ENCODE measurements around the gene RAB3GAP2. TPM values are rescaled to one million over a fixed set of nuclear protein-coding genes. Genes with fewer than 3 reads are reported as not detected.
"Not testable (repeated sequence)": the region's sequence is repeated elsewhere in the genome, so short reads cannot be mapped to it uniquely, and the experiment has no call there.

The RAB3GAP2 gene
- polyA plus RNA-seq, 1 experiment = 43.6 TPM

- ChIA-PET CTCF (interaction anchor here (0.7 to 2.2 kb wide), 12 partner anchors 10 to 562 kb away, joined by 3 to 15 read pairs (median 8); no protein-coding TSS in a partner anchor), POLR2A (interaction anchor here (0.6 kb wide), 1 partner anchor 250 kb away, joined by 5 read pairs; no protein-coding TSS in a partner anchor)
- no peak overlapping the region for H3K4me3 ChIP-seq (ENCODE audit: low read depth, low read length)
- TF ChIP-seq, protein P1, sequence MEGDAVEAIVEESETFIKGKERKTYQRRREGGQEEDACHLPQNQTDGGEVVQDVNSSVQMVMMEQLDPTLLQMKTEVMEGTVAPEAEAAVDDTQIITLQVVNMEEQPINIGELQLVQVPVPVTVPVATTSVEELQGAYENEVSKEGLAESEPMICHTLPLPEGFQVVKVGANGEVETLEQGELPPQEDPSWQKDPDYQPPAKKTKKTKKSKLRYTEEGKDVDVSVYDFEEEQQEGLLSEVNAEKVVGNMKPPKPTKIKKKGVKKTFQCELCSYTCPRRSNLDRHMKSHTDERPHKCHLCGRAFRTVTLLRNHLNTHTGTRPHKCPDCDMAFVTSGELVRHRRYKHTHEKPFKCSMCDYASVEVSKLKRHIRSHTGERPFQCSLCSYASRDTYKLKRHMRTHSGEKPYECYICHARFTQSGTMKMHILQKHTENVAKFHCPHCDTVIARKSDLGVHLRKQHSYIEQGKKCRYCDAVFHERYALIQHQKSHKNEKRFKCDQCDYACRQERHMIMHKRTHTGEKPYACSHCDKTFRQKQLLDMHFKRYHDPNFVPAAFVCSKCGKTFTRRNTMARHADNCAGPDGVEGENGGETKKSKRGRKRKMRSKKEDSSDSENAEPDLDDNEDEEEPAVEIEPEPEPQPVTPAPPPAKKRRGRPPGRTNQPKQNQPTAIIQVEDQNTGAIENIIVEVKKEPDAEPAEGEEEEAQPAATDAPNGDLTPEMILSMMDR (IDR thresholded peaks at IDR 0.05; ENCODE audit: low read depth, low read length) = no peak
- H3K9me3 ChIP-seq (ENCODE audit: control insufficient read depth, insufficient read depth, low read length) = no peaks in the 10 kb centered on the region
- H3K27me3 ChIP-seq (ENCODE audit: control insufficient read depth, insufficient read depth, low read length) = no peaks in the 10 kb centered on the region
- H3K27ac ChIP-seq (ENCODE audit: low read depth, low read length) = no peak overlapping the region
- no peak for DNase-seq (ENCODE audit: low read depth, low spot score)
Observed at GRCh38 chr1:220219865-220220698, 52.2 kb downstream of the RAB3GAP2 start.

DNA sequence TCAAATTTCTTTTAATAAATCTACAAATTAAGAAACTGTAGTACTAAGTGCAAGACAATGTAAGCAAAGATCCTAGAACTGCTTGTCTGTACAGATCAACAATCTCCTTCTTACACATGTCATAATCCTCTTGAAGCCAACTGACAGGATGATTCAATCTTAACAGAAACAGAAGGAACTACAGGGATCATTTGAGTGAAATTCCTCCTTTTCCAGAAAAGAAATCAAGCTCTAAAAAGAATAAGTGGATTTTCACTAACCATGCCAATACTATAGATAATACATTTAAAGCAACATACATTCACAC is 53.2 kb downstream of the RAB3GAP2 start:
- Histone ChIP-seq H3K27me3 (ENCODE audit: control insufficient read depth, insufficient read depth, low read length) (no peaks in the 10 kb centered on the region), H3K9me3 (ENCODE audit: control insufficient read depth, insufficient read depth, low read length) (no peaks in the 10 kb centered on the region), H3K27ac (ENCODE audit: low read depth, low read length) (no peak overlapping the region), H3K4me3 (ENCODE audit: low read depth, low read length) (no peak overlapping the region)
- DNase-seq (ENCODE audit: low read depth, low spot score) = no peak
- TF ChIP-seq, protein P1 (IDR thresholded peaks at IDR 0.05; ENCODE audit: low read depth, low read length) = no peak
- CTCF ChIA-PET = interaction anchor here (0.6 to 2.6 kb wide), 26 partner anchors 9 to 563 kb away, joined by 3 to 15 read pairs (median 4); no protein-coding TSS in a partner anchor
- POLR2A ChIA-PET = no interaction called here

GRCh38 chr1:220218397-220219135 is 53.7 kb downstream of the RAB3GAP2 start:
- DNase-seq (ENCODE audit: low read depth, low spot score) = peak; percentile 48
- CTCF ChIA-PET = interaction anchor here (0.6 to 2.6 kb wide), 26 partner anchors 8 to 563 kb away, joined by 3 to 15 read pairs (median 4); no protein-coding TSS in a partner anchor
- H3K4me3 ChIP-seq (ENCODE audit: low read depth, low read length); H3K27ac ChIP-seq (ENCODE audit: low read depth, low read length); H3K9me3 ChIP-seq (ENCODE audit: control insufficient read depth, insufficient read depth, low read length); POLR2A ChIA-PET; H3K27me3 ChIP-seq (ENCODE audit: control insufficient read depth, insufficient read depth, low read length): not testable (repeated sequence)
- TF ChIP-seq, protein P1 (IDR thresholded peaks at IDR 0.05; ENCODE audit: low read depth, low read length) = peak; percentile 70

GRCh38 chr1:220217383-220217988 is 54.8 kb downstream of the RAB3GAP2 start:
- H3K9me3 ChIP-seq (ENCODE audit: control insufficient read depth, insufficient read depth, low read length) = no peaks in the 10 kb centered on the region
- no peaks in the 10 kb centered on the region for H3K27me3 ChIP-seq (ENCODE audit: control insufficient read depth, insufficient read depth, low read length)
- DNase-seq (ENCODE audit: low read depth, low spot score) = no peak
- no peak overlapping the region for H3K4me3 ChIP-seq (ENCODE audit: low read depth, low read length)
- ChIA-PET POLR2A (no interaction called here), CTCF (interaction anchor here (0.6 to 2.6 kb wide), 10 partner anchors 10 to 555 kb away, joined by 3 to 12 read pairs (median 4); no protein-coding TSS in a partner anchor)
- no peak overlapping the region for H3K27ac ChIP-seq (ENCODE audit: low read depth, low read length)
- TF ChIP-seq, protein P1 (IDR thresholded peaks at IDR 0.05; ENCODE audit: low read depth, low read length) = peak; percentile 27; the same call in 1 of the 2 replicates
